ENCODE results near the gene BORCS6.

- TF ChIP-seq CTCF (IDR thresholded peaks at IDR 0.05; ENCODE audit: insufficient read depth, low read length) (no peak), GABPA (IDR thresholded peaks at IDR 0.05; ENCODE audit: low read depth) (peak; percentile 42; the same call in 1 of the 2 replicates), POLR2AphosphoS5 (IDR thresholded peaks at IDR 0.05; ENCODE audit: low read depth) (no peak)
Measured at GRCh38 chr17:8156246-8156992, 33.6 kb downstream of the BORCS6 start.

Measured in HL-60 (cell line).